Activated CD4-positive, alpha-beta T cell treated with anti-CD3 and anti-CD28 coated beads, Interleukin-2, amount 10 ng/mL, durations not matched to agents 7 days and 5 days (primary cell): ENCODE results near the gene MCRS1. TPM values are rescaled to one million over a fixed set of nuclear protein-coding genes. Genes with fewer than 3 reads are reported as not detected.
"Not testable (repeated sequence)": the region's sequence is repeated elsewhere in the genome, so short reads cannot be mapped to it uniquely, and the experiment has no call there.

Experiments used
- CTCF ChIA-PET: fragments of 350-600 bp; sonication (Branson Sonifier 250); formaldehyde crosslinking; loops from one replicate; lab custom pipeline; 2021; ENCODE audit warnings: antibody characterized with exemption; lab: Charles Lee
- POLR2A ChIA-PET: fragments of 350-600 bp; sonication (Branson Sonifier 250); formaldehyde crosslinking; loops from one replicate; lab custom pipeline; 2021; ENCODE audit warnings: antibody characterized with exemption; lab: Charles Lee
- DNase-seq: peaks from one replicate; pipeline ENCODE4 v3.0.0-alpha.2; 2020
- H3K27ac Mint-ChIP-seq: one replicate; pipeline ENCODE4 v1.8.0; 2021; ENCODE audit warnings: mild to moderate bottlenecking, moderate library complexity, mixed read lengths
- H3K27me3 Mint-ChIP-seq: one replicate; pipeline ENCODE4 v1.8.0; 2021; ENCODE audit warnings: mixed read lengths
- H3K36me3 Mint-ChIP-seq: one replicate; pipeline ENCODE4 v1.8.0; 2021; ENCODE audit warnings: low read depth, mixed read lengths
- H3K4me1 Mint-ChIP-seq: one replicate; pipeline ENCODE4 v1.8.0; 2021; ENCODE audit warnings: mixed read lengths
- H3K4me3 Mint-ChIP-seq: one replicate; pipeline ENCODE4 v1.8.0; 2021; ENCODE audit warnings: mild to moderate bottlenecking, moderate library complexity, mixed read lengths
- H3K9me3 Mint-ChIP-seq: one replicate; pipeline ENCODE4 v1.8.0; 2021; ENCODE audit warnings: mixed read lengths
- total RNA-seq, 2 experiments: library from RNA; stranded (reverse); gene quantifications; one replicate each; pipeline ENCODE4 v1.2.3, GENCODE V29; 2021

The MCRS1 gene
- total RNA-seq, 2 experiments from 2014 or later: 85.3 to 89.2 TPM

- Mint-ChIP-seq H3K9me3 (no peaks in the 10 kb centered on the region), H3K4me3 (no peak overlapping the region), H3K4me1 (peaks cover 13% of the 10 kb centered on the region), H3K27me3 (peaks cover 29% of the 10 kb centered on the region), H3K36me3 (no peaks in the 10 kb centered on the region), H3K27ac (no peak overlapping the region)
- CTCF ChIA-PET: interaction anchor here (0.6 kb wide), 1 partner anchor 162 kb away, joined by 3 read pairs; no protein-coding TSS in a partner anchor
- no peak for DNase-seq
- POLR2A ChIA-PET: interaction anchor here (0.6 kb wide), 1 partner anchor 412 kb away, joined by 3 read pairs; no protein-coding TSS in a partner anchor
Measured at GRCh38 chr12:49534731-49535278, 33.1 kb downstream of the MCRS1 start.

- H3K27ac Mint-ChIP-seq, H3K4me3 Mint-ChIP-seq, H3K9me3 Mint-ChIP-seq, H3K4me1 Mint-ChIP-seq, POLR2A ChIA-PET, H3K36me3 Mint-ChIP-seq, CTCF ChIA-PET, DNase-seq: not testable (repeated sequence)
- peaks cover 25% of the 10 kb centered on the region for H3K27me3 Mint-ChIP-seq
Measured at GRCh38 chr12:49534122-49534521, 33.8 kb downstream of the MCRS1 start.

GRCh38 chr12:49533331-49533730, 34.6 kb downstream of the MCRS1 start:
- CTCF ChIA-PET: no interaction called here
- DNase-seq: no peak
- Mint-ChIP-seq H3K4me1 (peaks cover 9% of the 10 kb centered on the region), H3K36me3 (no peaks in the 10 kb centered on the region), H3K9me3 (no peaks in the 10 kb centered on the region), H3K27me3 (peaks cover 25% of the 10 kb centered on the region), H3K4me3 (no peak overlapping the region), H3K27ac (no peak overlapping the region)
- POLR2A ChIA-PET: no interaction called here

GRCh38 chr12:49531745-49532144, 36.2 kb downstream of the MCRS1 start:
- Mint-ChIP-seq H3K9me3 (no peaks in the 10 kb centered on the region), H3K36me3 (no peaks in the 10 kb centered on the region), H3K27me3 (peaks cover 12% of the 10 kb centered on the region), H3K4me3 (no peak overlapping the region), H3K4me1 (peaks cover 1% of the 10 kb centered on the region), H3K27ac (no peak overlapping the region)
- ChIA-PET CTCF (interaction anchor here (0.6 to 1.3 kb wide), 3 partner anchors 173 to 210 kb away, joined by 4 to 5 read pairs (median 4); partner anchors contain the start of genes DNAJC22 and TMBIM6), POLR2A (no interaction called here)
- no peak for DNase-seq

- no peak for DNase-seq
- Mint-ChIP-seq H3K4me3 (no peak overlapping the region), H3K27ac (no peak overlapping the region), H3K27me3 (no peaks in the 10 kb centered on the region), H3K36me3 (no peaks in the 10 kb centered on the region), H3K4me1 (no peaks in the 10 kb centered on the region), H3K9me3 (no peaks in the 10 kb centered on the region)
- ChIA-PET POLR2A (no interaction called here), CTCF (no interaction called here)
Measured at GRCh38 chr12:49529414-49529813, 38.5 kb downstream of the MCRS1 start.

- DNase-seq: no peak
- POLR2A ChIA-PET: no interaction called here
- Mint-ChIP-seq H3K36me3 (peaks cover 1% of the 10 kb centered on the region), H3K4me1 (no peaks in the 10 kb centered on the region), H3K9me3 (no peaks in the 10 kb centered on the region), H3K27me3 (no peaks in the 10 kb centered on the region), H3K4me3 (no peak overlapping the region), H3K27ac (no peak overlapping the region)
- CTCF ChIA-PET: interaction anchor here (2.0 kb wide), 1 partner anchor 13 kb away, joined by 6 read pairs; no protein-coding TSS in a partner anchor
Measured at GRCh38 chr12:49527361-49528130, 40.4 kb downstream of the MCRS1 start.

GRCh38 chr12:49525942-49526341, 42.0 kb downstream of the MCRS1 start:
- Mint-ChIP-seq H3K27me3 (no peaks in the 10 kb centered on the region), H3K36me3 (peaks cover 2% of the 10 kb centered on the region), H3K9me3 (no peaks in the 10 kb centered on the region), H3K4me3 (no peak overlapping the region), H3K27ac (no peak overlapping the region), H3K4me1 (no peaks in the 10 kb centered on the region)
- ChIA-PET POLR2A (no interaction called here), CTCF (interaction anchor here (0.5 to 2.0 kb wide), 4 partner anchors 14 to 1676 kb away, joined by 3 to 6 read pairs (median 4); no protein-coding TSS in a partner anchor)
- no peak for DNase-seq

GRCh38 chr12:49524660-49525324, 43.1 kb downstream of the MCRS1 start:
- H3K9me3 Mint-ChIP-seq: no peaks in the 10 kb centered on the region
- no peak for DNase-seq
- H3K36me3 Mint-ChIP-seq: peaks cover 2% of the 10 kb centered on the region
- H3K27me3 Mint-ChIP-seq: no peaks in the 10 kb centered on the region
- ChIA-PET CTCF (interaction anchor here (0.7 to 1.3 kb wide), 4 partner anchors 11 to 177 kb away, joined by 3 to 5 read pairs (median 4); no protein-coding TSS in a partner anchor), POLR2A (no interaction called here)
- no peaks in the 10 kb centered on the region for H3K4me1 Mint-ChIP-seq
- no peak overlapping the region for H3K4me3 Mint-ChIP-seq
- H3K27ac Mint-ChIP-seq: no peak overlapping the region

GRCh38 chr12:49521389-49521788, 46.6 kb downstream of the MCRS1 start:
- Mint-ChIP-seq H3K27ac (no peak overlapping the region), H3K4me3 (no peak overlapping the region), H3K27me3 (no peaks in the 10 kb centered on the region), H3K4me1 (peaks cover 2% of the 10 kb centered on the region), H3K36me3 (peaks cover 2% of the 10 kb centered on the region), H3K9me3 (no peaks in the 10 kb centered on the region)
- CTCF ChIA-PET: no interaction called here
- POLR2A ChIA-PET: no interaction called here
- no peak for DNase-seq

GRCh38 chr12:49519574-49519936, 48.4 kb downstream of the MCRS1 start:
- no peak for DNase-seq
- Mint-ChIP-seq H3K36me3 (peaks cover 2% of the 10 kb centered on the region), H3K9me3 (no peaks in the 10 kb centered on the region), H3K27ac (no peak overlapping the region), H3K4me1 (peaks cover 2% of the 10 kb centered on the region), H3K4me3 (no peak overlapping the region), H3K27me3 (no peaks in the 10 kb centered on the region)
- ChIA-PET POLR2A (no interaction called here), CTCF (interaction anchor here (1.6 to 2.6 kb wide), 2 partner anchors 161 to 173 kb away, joined by 5 to 8 read pairs; partner anchors contain the start of gene DNAJC22)

GRCh38 chr12:49518914-49519573, 48.9 kb downstream of the MCRS1 start:
- DNase-seq: no peak

GRCh38 chr12:49515266-49515665, 52.7 kb downstream of the MCRS1 start:
- Mint-ChIP-seq H3K27me3 (no peaks in the 10 kb centered on the region), H3K36me3 (no peaks in the 10 kb centered on the region), H3K4me1 (peaks cover 2% of the 10 kb centered on the region), H3K27ac (no peak overlapping the region), H3K4me3 (no peak overlapping the region), H3K9me3 (no peaks in the 10 kb centered on the region)
- no peak for DNase-seq
- ChIA-PET POLR2A (no interaction called here), CTCF (interaction anchor here (1.0 to 6.4 kb wide), 5 partner anchors 153 to 168 kb away, joined by 3 to 66 read pairs (median 12); partner anchors contain the start of gene DNAJC22)

More at GRCh38 chr12:49518914-49519573, 48.9 kb downstream of the MCRS1 start:
- H3K4me1 Mint-ChIP-seq: peaks cover 2% of the 10 kb centered on the region
- H3K27me3 Mint-ChIP-seq: no peaks in the 10 kb centered on the region
- H3K27ac Mint-ChIP-seq: no peak overlapping the region
- no peaks in the 10 kb centered on the region for H3K9me3 Mint-ChIP-seq
- H3K36me3 Mint-ChIP-seq: peaks cover 2% of the 10 kb centered on the region
- CTCF ChIA-PET: interaction anchor here (0.6 to 2.6 kb wide), 3 partner anchors 21 to 172 kb away, joined by 4 to 8 read pairs (median 5); partner anchors contain the start of gene DNAJC22
- H3K4me3 Mint-ChIP-seq: no peak overlapping the region
- POLR2A ChIA-PET: no interaction called here
